ENCODE measurements around the gene IPP.

- TF ChIP-seq POLR2A (IDR thresholded peaks at IDR 0.05; ENCODE audit: low read depth, low read length) (no peak), POU2F2 (IDR thresholded peaks at IDR 0.05; ENCODE audit: low read depth, low read length) (no peak)
Measured at GRCh38 chr1:45713711-45714110, 36.7 kb downstream of the IPP start.
